Stimulated activated CD4-positive, alpha-beta T cell treated with anti-CD3 and anti-CD28 coated beads, TNF-alpha, amount 100 ng/mL, for 4 hours (primary cell): ENCODE measurements around the gene FKBP10.

Experiments
- DNase-seq, 3 experiments: peaks; one replicate each; pipeline ENCODE4 v3.0.0-alpha.2; 2020; ENCODE audit warnings: low read depth in 3 of 3

The FKBP10 gene

DNA sequence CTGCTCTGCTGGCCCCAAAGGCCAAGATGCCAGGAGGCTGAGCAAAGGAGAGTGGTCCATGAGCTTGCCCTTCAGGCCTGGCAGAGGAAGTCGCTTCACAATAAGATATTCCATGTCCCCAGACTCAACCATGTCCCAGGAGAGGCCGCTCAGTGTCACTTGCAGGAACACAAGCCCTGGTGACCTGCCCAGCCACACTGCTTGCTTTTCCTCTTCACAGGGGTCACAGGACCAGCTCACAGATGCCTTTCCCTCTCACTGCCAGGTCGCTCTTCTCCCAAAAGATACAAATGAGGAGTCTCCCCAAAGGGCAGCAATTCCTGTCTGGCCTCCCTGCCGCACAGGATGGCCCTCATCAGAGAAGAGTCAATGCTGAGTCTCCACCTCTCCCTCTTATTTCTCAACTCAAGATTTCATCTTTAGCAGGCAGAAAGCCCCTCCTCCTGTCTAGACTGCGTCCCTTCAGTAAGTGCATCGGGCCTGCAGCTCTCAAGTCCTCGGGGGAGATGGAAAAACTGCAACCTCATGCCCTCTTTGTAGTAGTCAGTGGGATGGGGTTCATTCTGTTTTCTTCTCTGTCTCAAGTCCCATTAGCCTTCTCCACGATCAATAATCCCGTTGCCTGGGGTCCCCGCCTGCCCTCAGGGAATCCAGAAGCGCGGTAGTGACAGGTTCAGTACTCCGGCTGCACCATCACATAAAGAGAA is 31.2 kb upstream of the FKBP10 start:
- no peak for DNase-seq

DNA sequence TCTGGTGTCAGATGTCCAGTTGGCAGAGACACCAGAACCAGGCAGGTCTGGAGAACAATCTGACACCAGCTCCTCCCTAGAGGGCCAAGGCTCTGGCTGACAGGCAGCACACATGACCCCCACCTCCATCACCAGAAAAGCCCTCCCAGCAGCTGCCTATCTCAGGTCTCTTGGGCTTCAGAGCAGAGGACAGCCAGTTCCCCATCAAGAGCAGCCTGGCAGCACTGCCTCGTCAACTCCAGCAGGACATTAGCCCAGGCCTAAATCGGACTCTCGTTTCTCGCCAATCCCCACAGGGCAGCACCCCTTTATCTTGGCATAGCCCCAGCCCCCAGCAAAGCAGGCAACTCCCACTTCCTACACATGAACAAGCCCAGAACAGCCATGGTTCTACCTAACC is 30.7 kb upstream of the FKBP10 start:
- no peak for DNase-seq

DNA sequence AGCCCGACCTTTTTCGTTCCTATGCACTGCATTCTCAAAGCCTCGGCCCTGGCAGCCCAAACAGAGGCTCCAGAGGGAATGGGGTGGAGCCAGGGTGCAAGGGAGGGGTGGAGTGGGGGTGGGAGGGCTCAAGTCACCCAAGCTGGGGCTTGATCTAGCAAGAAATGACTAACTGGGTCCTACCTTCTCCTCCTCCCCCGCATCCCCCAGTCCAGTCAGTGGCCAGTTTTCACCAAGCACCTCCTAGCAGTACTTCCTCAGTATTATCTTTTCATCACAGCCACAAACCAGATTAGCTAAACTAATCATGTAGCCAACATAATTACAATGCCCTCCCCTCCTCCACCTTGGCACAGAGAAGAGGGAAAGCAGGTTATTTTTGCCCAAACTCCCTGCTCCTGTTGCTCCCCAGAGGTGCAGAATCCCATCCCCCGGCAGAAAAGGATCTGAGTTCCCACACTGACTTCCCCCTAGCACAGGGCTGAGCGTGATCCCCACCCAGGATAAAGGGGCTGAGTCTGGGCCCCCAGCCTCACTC is 28.5 kb upstream of the FKBP10 start:
- DNase-seq, result no peak

DNA sequence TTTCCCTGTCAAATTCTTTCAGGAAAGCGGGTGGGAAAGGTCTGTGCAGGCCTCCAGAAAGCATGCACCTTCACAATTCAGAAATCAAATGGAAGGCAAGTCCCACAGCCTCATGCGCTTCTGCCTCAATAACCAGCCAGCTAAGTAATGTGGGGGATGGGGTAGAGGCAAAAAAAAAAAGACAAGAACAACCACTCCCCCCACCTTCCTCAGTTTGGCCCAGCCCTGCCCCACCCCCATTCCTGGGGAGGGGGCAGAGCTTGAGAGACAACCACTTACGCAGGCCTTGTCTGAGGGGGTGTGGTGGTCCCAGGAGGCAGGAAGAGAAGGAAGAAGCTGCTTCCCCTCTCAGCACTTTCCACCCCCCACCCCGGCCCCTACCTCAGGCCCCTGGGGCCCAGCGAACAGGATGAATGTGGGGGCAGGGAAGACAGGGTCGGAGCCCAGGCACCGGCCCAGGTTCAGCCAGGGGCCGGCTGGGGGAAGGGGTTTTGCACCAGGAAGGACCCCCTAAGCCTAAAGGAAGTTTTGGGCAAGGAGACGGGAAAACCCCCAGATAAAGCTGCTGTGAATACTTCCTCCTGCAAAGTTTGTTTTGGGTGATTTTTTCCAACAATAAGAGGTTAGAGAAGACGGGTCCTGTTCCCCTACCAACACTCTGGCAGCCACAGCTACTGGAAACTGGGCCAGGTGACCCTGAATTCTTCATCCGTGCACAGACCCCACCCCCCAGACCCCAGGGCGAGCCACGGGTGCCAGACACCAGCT is 27.5 kb upstream of the FKBP10 start:
- no peak for DNase-seq

DNA sequence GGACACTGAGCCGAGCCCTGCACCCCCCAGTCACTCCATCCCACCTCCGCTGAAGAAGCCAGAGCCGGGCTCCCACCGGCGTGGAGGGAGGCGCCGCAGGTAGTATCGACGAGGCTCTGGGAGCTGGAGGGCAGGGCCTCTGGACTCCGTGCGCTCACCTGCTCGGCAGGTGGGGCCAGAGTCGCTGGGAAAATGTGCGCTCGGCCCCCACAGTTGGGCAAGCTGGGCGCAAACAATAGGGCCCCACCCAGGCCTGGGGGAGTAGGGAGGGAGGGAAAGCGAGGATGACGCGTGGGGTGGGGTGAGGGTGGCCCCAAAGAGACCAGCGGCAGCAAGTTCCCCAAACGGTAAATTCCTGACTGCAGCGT is 27.0 kb upstream of the FKBP10 start:
- DNase-seq, result no peak

DNA sequence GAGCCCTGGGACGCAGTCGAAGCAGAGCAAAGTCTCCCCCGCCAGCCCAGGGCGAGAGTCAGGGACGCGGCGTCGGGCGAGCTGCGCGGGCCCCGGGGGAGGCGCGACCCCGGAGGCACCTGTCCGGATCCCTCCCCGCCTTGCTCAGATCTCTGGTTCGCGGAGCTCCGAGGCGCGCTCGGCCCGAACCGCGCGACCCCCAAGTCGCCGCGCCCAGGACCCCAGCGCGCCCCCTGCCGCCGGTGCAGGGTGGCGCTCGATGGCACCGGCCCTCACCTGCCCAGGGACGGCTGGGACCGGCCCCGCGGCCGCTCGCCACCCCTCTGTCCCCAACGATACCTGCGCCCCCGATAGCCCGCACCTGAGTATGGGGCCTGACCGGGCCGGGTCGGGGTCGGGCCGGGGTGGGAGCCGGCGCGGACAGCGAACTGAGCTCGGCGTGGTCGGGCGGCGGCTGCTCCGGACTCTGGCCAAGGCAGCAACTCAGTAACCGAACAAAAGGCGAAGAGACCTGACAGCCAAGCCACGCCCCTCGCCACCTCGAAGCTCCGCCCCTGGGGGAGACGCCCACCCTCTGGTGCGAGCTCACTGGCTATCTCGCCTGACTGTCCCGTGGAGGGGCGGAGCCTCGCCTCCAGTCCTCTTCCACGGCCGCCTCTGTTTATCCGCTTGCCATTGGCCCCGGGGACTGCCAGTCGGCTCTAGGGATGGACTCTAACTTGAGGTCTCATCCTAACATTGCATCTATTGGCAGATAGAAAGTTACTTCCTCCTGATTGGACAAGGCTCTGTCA is 26.4 kb upstream of the FKBP10 start, which contains the start of gene JUP:
JUP (minus strand) TSS at position 485 of the 794 bp plus-strand sequence. CDS start 14,857 bp downstream, outside the sequence.
- DNase-seq, result peak; percentile 72 to 77 (median 77)

DNA sequence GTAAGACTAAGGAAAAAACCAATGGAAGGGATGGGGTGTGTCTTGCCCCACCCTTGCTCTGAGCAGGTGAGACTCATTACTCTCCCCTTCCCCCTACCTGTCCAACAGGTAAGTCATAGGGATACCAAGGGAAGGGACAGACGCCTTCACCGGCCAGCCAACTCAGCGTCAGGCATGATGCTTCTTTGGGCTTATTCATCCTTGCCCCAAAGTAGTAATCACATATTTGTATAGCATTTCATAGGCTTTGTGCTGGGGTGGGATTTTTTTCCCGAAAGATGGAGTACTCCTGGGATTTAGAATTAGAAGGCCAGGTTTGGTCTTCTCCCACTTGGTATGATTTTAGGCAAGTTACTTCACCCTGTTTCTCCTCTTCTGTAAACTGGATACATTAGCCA is 25.8 kb upstream of the FKBP10 start:
- no peak for DNase-seq

DNA sequence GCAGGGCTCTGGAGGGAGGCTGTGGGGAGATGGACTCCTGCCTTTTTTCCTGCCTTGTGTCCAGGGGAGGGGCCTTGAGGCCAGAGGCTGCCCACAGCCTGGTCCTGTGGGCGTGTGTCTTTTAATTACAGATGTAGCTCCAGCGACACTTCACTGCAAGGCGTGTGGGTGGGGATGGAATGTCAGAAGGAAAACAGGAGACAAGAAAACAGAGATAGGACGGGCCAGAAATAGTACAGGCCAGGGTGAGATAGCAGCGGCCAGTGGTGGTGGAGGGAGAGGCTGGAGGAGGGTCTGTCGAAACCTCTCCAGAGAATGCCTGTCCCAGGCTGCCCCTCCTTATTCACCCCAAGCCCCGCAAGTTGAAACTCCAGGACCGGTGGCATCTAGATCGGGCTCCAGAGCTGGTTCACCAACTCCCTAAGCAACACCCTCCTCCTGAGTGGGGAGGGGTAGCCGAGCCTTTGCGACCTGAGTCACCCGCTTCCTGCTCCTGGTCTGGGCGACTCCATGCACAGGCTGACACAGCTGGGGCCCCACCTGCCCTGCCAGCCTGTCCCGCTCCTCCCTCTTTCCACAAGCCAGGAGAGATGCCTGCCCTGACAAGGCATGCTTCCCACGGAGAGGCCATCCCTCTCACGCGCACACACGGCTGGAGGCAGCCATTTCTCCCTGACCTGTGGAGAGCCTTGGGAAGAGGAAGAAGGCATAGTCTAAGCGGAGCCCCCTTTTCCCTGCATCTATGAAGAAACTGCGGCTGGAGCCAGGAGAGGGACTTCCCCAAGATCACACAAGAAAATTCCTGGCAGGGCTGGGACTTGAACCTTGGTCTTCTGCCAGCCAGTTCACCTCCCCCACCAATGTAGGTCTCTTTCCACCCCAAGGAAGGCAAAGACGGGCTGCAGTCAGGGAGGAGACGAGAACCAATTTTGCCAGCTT is 19.7 kb upstream of the FKBP10 start:
- DNase-seq, result no peak

DNA sequence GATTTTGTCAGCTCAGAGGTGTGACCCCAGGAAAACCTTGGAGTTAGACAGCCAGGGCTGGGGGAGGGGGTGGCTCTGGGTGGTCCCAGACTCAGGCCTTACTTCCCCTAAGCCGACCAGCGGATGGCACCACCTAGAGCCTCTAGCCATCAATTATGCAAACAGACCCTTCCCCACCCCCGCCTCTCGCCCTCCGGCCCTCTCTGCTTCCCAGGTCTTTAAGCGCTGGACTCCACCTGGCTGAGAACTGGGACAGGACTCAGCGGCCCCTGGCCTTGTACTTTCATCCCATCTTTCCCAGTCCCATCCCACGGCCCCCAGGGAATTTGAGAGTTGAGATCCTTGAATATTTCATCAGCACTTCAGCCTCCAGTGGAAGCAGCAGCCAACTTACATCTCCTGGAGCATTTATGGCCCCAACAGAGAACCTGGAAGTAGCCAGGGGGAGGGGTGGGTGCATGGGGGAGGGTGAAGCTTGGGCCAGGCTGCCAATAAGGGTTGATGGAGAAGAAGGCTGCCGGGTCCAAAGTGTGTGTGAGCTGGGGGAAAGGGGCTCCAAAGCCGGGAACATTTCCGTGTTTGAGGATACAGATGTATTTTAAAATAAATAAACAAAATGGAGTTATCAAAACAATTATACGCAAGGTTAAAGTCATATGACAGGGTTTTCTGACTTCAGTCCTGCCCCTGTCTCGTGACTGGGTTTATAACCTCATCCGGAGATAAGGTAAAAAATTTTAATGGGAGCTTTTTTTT is 18.8 kb upstream of the FKBP10 start:
- DNase-seq, result no peak

DNA sequence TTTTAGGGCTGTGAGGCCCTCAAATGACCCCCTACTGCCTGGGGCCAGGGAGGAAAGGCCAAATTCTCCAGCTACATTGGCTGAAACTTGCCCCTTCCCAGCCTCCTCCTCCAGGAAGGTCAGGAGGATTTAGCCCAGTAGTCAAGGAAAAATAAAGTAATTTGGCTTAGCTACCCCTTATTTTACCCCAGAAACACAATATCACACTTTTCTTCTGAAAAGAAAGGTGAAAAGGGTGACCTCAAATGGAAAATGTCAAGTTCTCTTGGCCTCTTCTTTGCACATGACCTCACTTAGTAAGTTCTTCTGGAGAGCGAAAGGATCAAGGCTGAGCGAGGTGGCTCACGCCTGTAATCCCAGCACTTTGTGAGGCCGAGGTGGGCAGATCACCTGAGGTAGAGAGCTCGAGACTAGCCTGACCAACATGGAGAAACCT is 18.2 kb upstream of the FKBP10 start:
- DNase-seq, result no peak

DNA sequence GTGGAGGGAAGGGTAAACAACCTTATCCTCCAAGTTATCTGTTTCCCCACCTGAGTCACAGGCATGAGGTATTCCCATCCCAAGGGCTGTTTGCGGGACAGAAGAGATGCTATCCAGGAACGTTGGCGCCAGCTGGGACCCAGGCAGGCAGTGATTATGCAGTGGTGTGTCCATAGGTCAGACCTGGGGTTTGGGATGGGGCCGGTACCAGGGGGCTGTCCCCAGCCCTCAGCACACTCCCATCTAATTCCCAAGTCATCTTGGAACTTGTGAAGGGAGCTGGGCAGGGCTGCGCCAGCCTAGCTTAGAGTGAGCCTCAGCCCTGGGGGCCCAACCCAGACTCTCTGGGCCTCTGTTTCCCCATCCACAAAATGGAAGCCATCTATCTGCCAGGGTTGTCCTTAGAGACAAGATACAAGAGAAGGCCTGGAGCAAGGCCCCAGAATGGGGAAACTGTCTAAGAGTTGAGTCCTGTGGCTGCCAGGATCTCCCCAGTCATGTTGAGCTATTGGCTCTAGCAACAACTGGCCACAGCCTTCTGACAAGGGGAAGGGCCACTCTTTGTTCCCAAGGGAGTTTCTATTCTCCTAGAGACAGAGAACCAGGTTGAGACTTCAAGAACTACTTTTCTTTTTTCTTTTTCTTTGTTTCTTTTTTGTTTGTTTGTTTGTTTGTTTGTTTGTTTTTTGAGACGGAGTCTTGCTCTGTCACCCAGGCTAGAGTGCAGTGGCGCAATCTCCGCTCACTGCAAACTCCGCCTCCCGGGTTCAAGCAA is 16.5 kb upstream of the FKBP10 start:
- no peak for DNase-seq

DNA sequence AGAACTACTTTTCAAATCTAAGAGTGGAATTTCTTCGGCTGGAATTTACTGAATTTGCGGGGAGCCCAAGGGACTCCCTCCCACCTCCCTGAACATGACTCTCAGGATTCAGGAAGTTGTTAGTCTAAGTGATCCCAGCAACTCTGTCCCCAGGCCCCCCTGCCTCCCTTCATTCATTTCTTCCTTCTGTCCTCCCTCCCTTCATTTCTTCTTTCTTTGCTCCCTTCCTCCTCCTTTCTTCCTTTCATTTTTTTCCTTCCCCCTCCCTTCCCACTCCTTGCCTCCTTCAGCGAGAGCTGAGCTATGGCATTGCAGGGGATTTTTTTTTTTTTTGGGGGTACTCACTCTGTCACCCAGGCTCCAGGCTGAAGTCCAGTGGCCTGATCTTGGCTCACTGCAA is 15.4 kb upstream of the FKBP10 start:
- no peak for DNase-seq

DNA sequence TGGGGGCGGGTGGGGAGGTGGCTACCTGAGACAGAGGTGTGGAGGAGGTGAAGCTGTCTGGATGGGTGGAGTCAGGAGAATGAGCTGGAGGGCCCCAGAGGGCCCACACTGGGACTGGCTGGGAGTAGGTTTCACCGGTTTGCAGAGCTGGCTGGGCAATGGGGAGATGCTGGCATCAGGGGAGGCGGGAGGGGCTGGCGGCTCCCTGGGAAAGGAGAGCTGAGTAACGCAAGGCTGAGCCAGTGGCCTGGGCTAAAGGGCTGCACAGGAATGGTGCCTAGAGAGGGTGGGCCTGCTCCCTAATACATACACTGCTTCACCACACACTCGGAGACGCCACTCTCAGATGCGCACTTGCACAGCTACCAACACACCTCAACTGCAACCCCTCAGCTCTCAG is 13.4 kb upstream of the FKBP10 start:
- no peak for DNase-seq

DNA sequence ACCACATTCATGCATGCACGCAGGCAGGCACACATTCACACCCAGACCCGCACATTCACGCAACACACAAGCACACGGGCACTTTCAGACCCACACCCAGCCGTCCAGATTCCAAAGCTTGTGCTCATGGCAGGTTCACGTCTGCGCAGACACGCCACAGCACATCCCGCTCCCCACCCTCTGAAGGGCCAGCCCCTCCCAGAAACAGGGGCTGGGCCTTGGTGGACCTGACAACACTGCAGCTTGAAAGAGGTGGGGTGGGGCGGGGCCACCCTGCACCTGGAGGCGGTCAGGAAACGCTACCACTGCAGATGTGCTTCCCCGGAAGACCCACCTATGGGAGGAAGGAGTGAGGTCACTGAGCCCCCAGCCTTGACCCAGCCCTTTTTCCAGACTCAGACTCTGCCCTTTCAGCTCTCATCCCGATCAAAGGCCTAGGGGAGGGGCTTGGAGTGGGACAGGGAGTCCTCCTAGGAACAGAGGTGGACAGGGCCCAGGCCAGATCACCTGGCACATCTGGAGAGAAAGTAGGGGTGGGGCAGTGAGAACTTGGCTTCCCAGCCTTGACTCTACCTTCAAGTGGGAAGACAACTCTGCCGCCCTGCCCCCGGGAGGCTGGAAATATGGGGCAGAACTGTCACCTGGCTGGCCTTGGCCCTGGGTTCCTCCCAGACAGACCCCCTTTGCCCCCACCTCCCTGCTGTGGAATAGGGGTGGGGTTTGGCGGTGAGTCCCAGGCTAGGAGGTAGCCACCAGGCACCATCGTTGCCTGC is 12.0 kb upstream of the FKBP10 start:
- no peak for DNase-seq

DNA sequence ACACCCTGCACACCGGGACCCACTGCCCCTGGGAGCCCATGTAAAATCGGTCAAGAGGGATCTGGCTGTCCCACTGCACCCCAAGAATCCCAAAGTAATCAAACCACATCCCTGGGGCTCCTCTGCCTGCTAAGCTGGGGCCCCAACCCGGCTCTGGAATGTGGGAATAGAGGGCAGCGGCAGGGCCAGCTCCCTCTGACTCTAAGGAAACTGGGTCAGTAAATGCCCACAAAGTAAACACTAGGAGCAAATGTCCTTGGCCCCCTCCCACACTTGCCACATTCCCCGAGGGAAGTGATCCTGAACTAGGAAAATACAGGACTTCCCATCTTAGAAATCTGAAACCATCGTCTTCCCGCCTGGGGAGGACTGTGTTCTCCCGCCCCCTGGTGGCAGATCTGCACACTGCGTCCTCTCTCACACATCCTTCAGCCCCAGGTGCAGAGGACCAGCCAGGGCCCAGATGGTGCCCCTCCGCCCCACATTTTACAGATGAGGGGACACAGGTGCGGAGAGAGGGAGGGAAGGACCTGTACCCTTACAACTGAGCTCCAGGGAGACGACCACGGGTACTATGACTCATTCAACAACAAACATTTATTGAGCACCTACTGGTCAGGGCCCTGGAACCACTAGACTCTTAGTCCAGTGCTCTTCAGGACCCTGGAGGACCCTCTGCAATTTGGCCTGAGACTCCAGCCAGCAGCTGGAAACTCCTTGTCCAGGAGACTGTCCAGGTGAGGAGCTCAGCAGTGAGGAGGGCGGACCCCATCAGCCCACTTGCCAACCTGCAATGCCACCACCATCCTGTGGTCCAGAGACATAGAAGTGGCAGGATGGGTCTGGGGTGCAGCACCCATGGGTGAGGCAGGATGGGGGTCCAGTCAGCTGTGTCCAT is 11.2 kb upstream of the FKBP10 start:
- DNase-seq, result peak; percentile 46 to 67 (median 59)

DNA sequence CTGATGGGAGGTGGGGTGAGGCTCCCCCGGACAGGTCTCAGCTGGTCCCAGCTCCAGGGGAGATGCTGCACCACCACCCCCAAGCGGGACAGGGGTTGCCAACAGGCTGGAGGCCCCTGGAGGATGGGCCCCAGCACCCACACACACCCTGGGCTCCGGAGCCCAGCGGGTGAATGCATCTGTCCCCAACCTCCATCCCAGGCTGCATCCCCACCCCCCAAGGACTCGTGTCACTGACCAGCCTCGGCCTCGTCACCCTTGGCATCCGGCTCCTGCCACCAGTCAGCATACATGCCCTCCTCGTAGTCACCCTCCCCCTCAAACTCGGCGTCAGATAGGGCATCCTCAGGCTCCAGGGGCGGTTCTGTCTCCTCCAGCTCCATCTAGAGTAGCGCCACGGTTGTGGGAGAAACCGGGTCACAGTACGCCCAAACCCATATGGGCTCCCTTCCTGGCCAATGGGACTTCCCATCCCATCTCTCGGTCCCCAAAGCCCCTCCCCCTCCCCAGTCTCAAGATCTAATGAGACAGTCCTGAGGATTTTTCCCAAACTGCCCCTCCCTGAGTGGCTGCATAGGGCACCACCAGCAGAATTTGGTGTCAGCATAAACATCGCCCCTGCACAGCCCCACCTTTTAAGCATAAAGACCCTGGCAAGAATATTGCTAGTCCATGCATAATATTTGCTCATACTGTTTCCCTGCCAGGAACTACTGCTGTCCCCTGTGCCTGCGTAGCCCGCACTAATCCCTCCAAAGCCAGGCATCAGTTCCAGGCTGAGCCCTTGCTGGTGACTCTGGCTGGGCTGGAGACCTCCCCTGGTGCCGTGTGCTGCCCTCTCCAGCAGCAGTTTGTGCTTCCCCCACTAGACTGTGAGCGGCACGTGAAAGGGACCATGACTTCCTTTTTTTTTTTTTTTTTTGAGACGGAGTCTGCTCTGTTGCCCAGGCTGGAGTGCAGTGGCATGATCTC is 9.5 kb upstream of the FKBP10 start:
- no peak for DNase-seq
